Trophoblast cell (in vitro differentiated cells and primary cell): ENCODE measurements around the gene IMPDH2.

Experiments used
- DNase-seq, 2 donors: peaks; one replicate each; pipeline ENCODE4 v3.0.0-alpha.2; 2016
- H2AFZ ChIP-seq: 2 replicates; pipeline ENCODE4 v1.6.1; 2013; ENCODE audit warnings: low read length, moderate library complexity, mild to moderate bottlenecking; ENCODE audit not compliant: insufficient read depth, poor library complexity
- H2AK5ac ChIP-seq: 2 replicates; pipeline ENCODE4 v1.6.1; 2013; ENCODE audit warnings: mild to moderate bottlenecking, low read length
- H2BK120ac ChIP-seq: 2 replicates; pipeline ENCODE4 v1.6.1; 2013; ENCODE audit warnings: low read length, mild to moderate bottlenecking, moderate library complexity; ENCODE audit not compliant: insufficient read depth, poor library complexity
- H2BK12ac ChIP-seq: 2 replicates; pipeline ENCODE4 v1.6.1; 2013; ENCODE audit warnings: mild to moderate bottlenecking, low read length, moderate library complexity
- H2BK5ac ChIP-seq: 2 replicates; pipeline ENCODE4 v1.6.1; 2013; ENCODE audit warnings: low read length, low read depth, moderate library complexity, mild to moderate bottlenecking; ENCODE audit not compliant: poor library complexity
- H3K14ac ChIP-seq: 2 replicates; pipeline ENCODE4 v1.6.1; 2013; ENCODE audit warnings: mild to moderate bottlenecking, low read length
- H3K18ac ChIP-seq: 2 replicates; pipeline ENCODE4 v1.6.1; 2013; ENCODE audit warnings: mild to moderate bottlenecking, low read length
- H3K23ac ChIP-seq: 2 replicates; pipeline ENCODE4 v1.6.1; 2013; ENCODE audit warnings: low read length
- H3K27ac ChIP-seq: 2 replicates; pipeline ENCODE4 v1.5.1; 2013; ENCODE audit warnings: low read depth, mild to moderate bottlenecking, inconsistent platforms, low read length, moderate library complexity
- H3K27me3 ChIP-seq: 2 replicates; pipeline ENCODE4 v1.6.1; 2013; ENCODE audit warnings: inconsistent platforms, mild to moderate bottlenecking, low read length, moderate library complexity; ENCODE audit not compliant: insufficient read depth
- H3K36me3 ChIP-seq, 2 experiments: 1 replicate in 1 of 2; 2 replicates in 1 of 2; pipeline ENCODE4 v1.6.1; 2013; ENCODE audit warnings: low read length in 2 of 2, mild to moderate bottlenecking in 2 of 2, moderate library complexity in 1 of 2; ENCODE audit not compliant: insufficient read depth in 2 of 2, control insufficient read depth in 1 of 2
- H3K4ac ChIP-seq: 2 replicates; pipeline ENCODE4 v1.6.1; 2013; ENCODE audit warnings: low read depth, mild to moderate bottlenecking, low read length, moderate library complexity
- H3K4me1 ChIP-seq, 2 experiments: 1 replicate in 1 of 2; 2 replicates in 1 of 2; pipeline ENCODE4 v1.6.1; 2013; ENCODE audit warnings: low read length in 2 of 2, mild to moderate bottlenecking in 2 of 2, moderate library complexity in 1 of 2; ENCODE audit not compliant: insufficient read depth in 2 of 2, control insufficient read depth in 1 of 2
- H3K4me2 ChIP-seq: 2 replicates; pipeline ENCODE4 v1.6.1; 2013; ENCODE audit warnings: inconsistent platforms, mild to moderate bottlenecking, low read length, moderate library complexity
- H3K4me3 ChIP-seq: 2 replicates; pipeline ENCODE4 v1.5.1; 2013; ENCODE audit warnings: mild to moderate bottlenecking, low read depth, low read length, inconsistent platforms
- H3K79me1 ChIP-seq: one replicate; pipeline ENCODE4 v1.6.1; 2013; ENCODE audit warnings: low read length
- H3K79me2 ChIP-seq: 2 replicates; pipeline ENCODE4 v1.6.1; 2013; ENCODE audit warnings: low read length, mild to moderate bottlenecking; ENCODE audit not compliant: control insufficient read depth, insufficient read depth, poor library complexity
- H3K9ac ChIP-seq: 2 replicates; pipeline ENCODE4 v1.6.1; 2013; ENCODE audit warnings: mild to moderate bottlenecking, low read length
- H3K9me3 ChIP-seq: 2 replicates; pipeline ENCODE4 v1.6.1; 2013; ENCODE audit warnings: low read depth, mild to moderate bottlenecking, control low read depth, inconsistent platforms, low read length; ENCODE audit not compliant: insufficient read depth
- H4K12ac ChIP-seq: 2 replicates; pipeline ENCODE4 v1.6.1; 2013; ENCODE audit warnings: low read depth, mild to moderate bottlenecking, low read length, moderate library complexity
- H4K8ac ChIP-seq: 2 replicates; pipeline ENCODE4 v1.6.1; 2013; ENCODE audit warnings: low read depth, mild to moderate bottlenecking, low read length, moderate library complexity
- H4K91ac ChIP-seq: one replicate; pipeline ENCODE4 v1.6.1; 2013; ENCODE audit warnings: low read depth, mild to moderate bottlenecking, low read length, moderate library complexity
- WGBS: extraction: QIAGEN DNeasy Blood & Tissue Kit; methylation state at CpG from one replicate; pipeline ENCODE4 v1.1.7; 2013; ENCODE audit warnings: missing lambda C conversion rate; ENCODE audit not compliant: insufficient read length, insufficient coverage; ENCODE audit errors: extremely low coverage; 5-methylcytosine and 5-hydroxymethylcytosine counted together

The IMPDH2 gene

GRCh38 chr3:48997102-48997635, 32.0 kb downstream of the IMPDH2 start:
- Histone ChIP-seq H3K4me1 (no peaks in the 10 kb centered on the region), H2AK5ac (no peak overlapping the region), H3K18ac (no peak overlapping the region), H3K4me3 (no peak overlapping the region), H3K9ac (no peak overlapping the region), H3K4ac (no peak overlapping the region), H3K79me1 (no peaks in the 10 kb centered on the region), H3K36me3 (peaks cover 0 to 2% of the 10 kb centered on the region in 2 experiments), H2BK12ac (no peak overlapping the region), H3K79me2 (no peaks in the 10 kb centered on the region), H2BK5ac (no peak overlapping the region), H4K8ac (no peak overlapping the region), H3K14ac (no peak overlapping the region), H4K12ac (no peak overlapping the region), H2AFZ (no peak overlapping the region), H2BK120ac (no peak overlapping the region), H3K27me3 (no peaks in the 10 kb centered on the region), H3K27ac (no peak overlapping the region), H3K9me3 (no peaks in the 10 kb centered on the region), H4K91ac (no peak overlapping the region), H3K4me2 (no peak overlapping the region), H3K23ac (no peak overlapping the region)
- DNase-seq, result no peak
- no CpG with 5 or more reads among the region's 8 CpGs for WGBS

DNA sequence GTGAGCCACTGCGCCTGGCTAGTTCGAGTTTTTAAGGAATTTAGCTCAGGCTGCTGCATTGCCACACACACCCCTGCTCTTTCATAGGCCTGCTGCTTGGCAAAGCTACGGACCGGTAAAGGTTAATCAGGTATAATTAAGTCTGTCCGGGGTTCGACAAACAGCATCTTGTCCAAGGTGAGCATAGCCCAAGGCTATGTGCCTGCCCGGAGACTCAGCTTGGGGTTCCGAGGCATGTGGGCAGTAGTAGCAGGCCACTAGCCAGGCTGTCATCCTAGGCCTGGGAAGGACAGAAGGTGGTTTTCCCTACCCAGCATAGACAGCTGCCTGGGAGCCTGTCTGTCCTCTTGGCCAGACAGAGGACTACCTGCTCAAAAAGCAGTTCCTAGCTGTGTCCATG, 32.6 kb downstream of the IMPDH2 start:
- no peak overlapping the region for H4K8ac ChIP-seq
- H3K36me3 ChIP-seq, result peaks cover 0 to 2% of the 10 kb centered on the region in 2 experiments
- H2AFZ ChIP-seq, result no peak overlapping the region
- no peak overlapping the region for H3K4me3 ChIP-seq
- DNase-seq, result no peak
- H3K4me2 ChIP-seq, result no peak overlapping the region
- no peak overlapping the region for H3K23ac ChIP-seq
- no peak overlapping the region for H2AK5ac ChIP-seq
- H2BK12ac ChIP-seq, result no peak overlapping the region
- no peak overlapping the region for H2BK120ac ChIP-seq
- H3K4me1 ChIP-seq, result no peaks in the 10 kb centered on the region
- no peak overlapping the region for H4K91ac ChIP-seq
- H2BK5ac ChIP-seq, result no peak overlapping the region
- no peak overlapping the region for H3K18ac ChIP-seq
- H3K79me1 ChIP-seq, result no peaks in the 10 kb centered on the region
- H3K27me3 ChIP-seq, result no peaks in the 10 kb centered on the region
- H3K4ac ChIP-seq, result no peak overlapping the region
- no peak overlapping the region for H3K9ac ChIP-seq
- no peaks in the 10 kb centered on the region for H3K9me3 ChIP-seq
- H3K79me2 ChIP-seq, result no peaks in the 10 kb centered on the region
- H3K27ac ChIP-seq, result no peak overlapping the region
- no CpG with 5 or more reads among the region's 8 CpGs for WGBS
- no peak overlapping the region for H4K12ac ChIP-seq
- H3K14ac ChIP-seq, result no peak overlapping the region

DNA sequence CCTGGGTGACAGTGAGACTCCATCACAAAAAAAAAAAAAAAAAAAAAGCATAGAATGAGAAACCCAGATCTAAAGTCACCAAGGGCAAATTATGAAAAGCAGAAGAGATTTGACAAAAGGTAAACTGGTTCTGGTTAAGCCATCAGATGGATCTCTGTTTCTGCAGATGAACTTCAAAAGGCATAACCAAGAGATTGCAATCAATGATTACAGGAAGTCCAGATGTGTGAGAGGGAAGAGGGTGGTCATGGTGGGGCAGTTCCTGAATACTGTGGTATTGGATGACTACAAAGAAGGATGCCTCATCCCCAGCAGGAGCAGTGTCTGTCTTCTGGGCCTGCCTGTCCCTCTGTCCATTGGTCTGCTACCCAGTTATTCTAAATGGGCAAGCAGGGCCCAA, 35.4 kb downstream of the IMPDH2 start:
- no peak overlapping the region for H3K4me2 ChIP-seq
- no peak overlapping the region for H3K27ac ChIP-seq
- no peak overlapping the region for H2AK5ac ChIP-seq
- no peaks in the 10 kb centered on the region for H3K9me3 ChIP-seq
- no peaks in the 10 kb centered on the region for H3K27me3 ChIP-seq
- H2AFZ ChIP-seq, result no peak overlapping the region
- H3K36me3 ChIP-seq, result peaks cover 0 to 2% of the 10 kb centered on the region in 2 experiments
- no peak overlapping the region for H4K8ac ChIP-seq
- H3K79me2 ChIP-seq, result peaks cover 3% of the 10 kb centered on the region
- no peak overlapping the region for H3K4ac ChIP-seq
- no peak overlapping the region for H3K18ac ChIP-seq
- no peak overlapping the region for H3K4me3 ChIP-seq
- no peak overlapping the region for H3K23ac ChIP-seq
- H3K14ac ChIP-seq, result no peak overlapping the region
- no peak overlapping the region for H4K12ac ChIP-seq
- no peak overlapping the region for H2BK12ac ChIP-seq
- H3K9ac ChIP-seq, result no peak overlapping the region
- peaks cover 13 to 15% of the 10 kb centered on the region in 2 experiments for H3K4me1 ChIP-seq
- no peak overlapping the region for H2BK5ac ChIP-seq
- no peak overlapping the region for H2BK120ac ChIP-seq
- H3K79me1 ChIP-seq, result peaks cover 10% of the 10 kb centered on the region
- H4K91ac ChIP-seq, result no peak overlapping the region
- DNase-seq, result no peak

DNA sequence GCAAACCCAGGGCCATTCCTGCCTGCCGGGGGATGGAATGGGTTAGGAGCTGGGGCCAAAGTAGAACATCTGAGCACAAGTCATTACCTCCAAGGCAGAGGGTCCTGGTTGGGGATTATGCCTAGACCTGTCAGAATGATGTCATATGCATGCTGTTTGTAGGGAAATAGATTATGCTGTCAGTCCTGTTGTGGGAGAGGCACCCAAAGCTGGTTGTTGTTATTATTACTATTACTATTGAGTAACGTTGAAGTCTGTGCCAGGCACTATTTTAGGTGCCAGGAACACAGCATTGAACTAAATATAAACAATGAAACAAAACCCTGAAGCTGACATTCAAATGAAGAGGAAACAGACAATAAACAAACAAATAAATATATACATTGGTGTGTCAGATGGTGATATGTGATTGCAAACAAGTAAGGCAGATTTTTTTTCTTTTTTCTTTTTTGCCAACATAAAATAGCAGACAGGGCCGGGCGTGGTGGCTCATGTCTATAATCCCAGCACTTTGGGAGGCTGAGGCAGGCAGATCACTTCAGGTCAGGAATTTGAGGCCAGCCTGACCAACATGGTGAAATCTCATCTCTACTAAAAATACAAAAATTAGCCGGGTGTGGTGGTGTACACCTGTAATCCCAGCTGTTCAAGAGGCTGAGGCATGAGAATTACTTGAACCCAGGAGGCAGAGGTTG, 37.2 kb downstream of the IMPDH2 start:
- Histone ChIP-seq H4K12ac (no peak overlapping the region), H3K79me2 (peaks cover 3% of the 10 kb centered on the region), H2AFZ (no peak overlapping the region), H2BK120ac (no peak overlapping the region), H3K4ac (no peak overlapping the region), H2BK12ac (no peak overlapping the region), H3K36me3 (peaks cover 0 to 2% of the 10 kb centered on the region in 2 experiments), H3K79me1 (peaks cover 10% of the 10 kb centered on the region), H3K4me1 (peaks cover 13 to 15% of the 10 kb centered on the region in 2 experiments), H2BK5ac (no peak overlapping the region), H3K27ac (no peak overlapping the region), H3K9me3 (no peaks in the 10 kb centered on the region), H3K27me3 (no peaks in the 10 kb centered on the region), H3K23ac (no peak overlapping the region), H4K8ac (no peak overlapping the region), H3K18ac (no peak overlapping the region), H3K14ac (no peak overlapping the region), H4K91ac (no peak overlapping the region), H3K9ac (no peak overlapping the region), H2AK5ac (no peak overlapping the region), H3K4me3 (no peak overlapping the region), H3K4me2 (no peak overlapping the region)
- DNase-seq, result no peak
- no CpG with 5 or more reads among the region's 5 CpGs for WGBS
